SK-N-MC (cell line): ENCODE data around the gene SDR42E1.

Experiments used
- EZH2 ChIP-seq: fragments of 200-600 bp; sonication (generic); IDR thresholded peaks from one replicate; pipeline ENCODE4 v1.6.1; 2017; ENCODE audit warnings: antibody characterized with exemption
- FOXP2 ChIP-seq: optimal IDR thresholded peaks from 2 replicates; pipeline ENCODE3; 2011; ENCODE audit warnings: mild to moderate bottlenecking, moderate library complexity; ENCODE audit not compliant: insufficient read depth; ENCODE audit errors: extremely low read length, control extremely low read depth
- POLR2AphosphoS5 ChIP-seq: IDR thresholded peaks from 2 replicates; pipeline ENCODE4 v1.6.1; 2012; ENCODE audit warnings: mild to moderate bottlenecking, low read depth, low read length, borderline replicate concordance

GRCh38 chr16:82059161-82059982 is 48.1 kb upstream of the SDR42E1 start:
- TF ChIP-seq POLR2AphosphoS5 (no peak), EZH2 (no peak), FOXP2 (no peak)
